GM12878 (cell line): ENCODE data around the gene WNT16. TPM values are rescaled to one million over a fixed set of nuclear protein-coding genes. Genes with fewer than 3 reads are reported as not detected.
A peak's percentile ranks its signal among the peaks of the same experiment; 100 is the strongest.

Source experiments
- BMI1 ChIP-seq: fragments of 450-650 bp; IDR thresholded peaks from 2 replicates; pipeline ENCODE4 v1.6.1; 2016; ENCODE audit warnings: mild to moderate bottlenecking, moderate library complexity, borderline replicate concordance
- ESRRA ChIP-seq: IDR thresholded peaks from 2 replicates; pipeline ENCODE4 v1.6.1; 2012; ENCODE audit warnings: mild to moderate bottlenecking, low read length, improper control_type of control experiment
- GATAD2B ChIP-seq: fragments of 450-650 bp; conservative IDR thresholded peaks from 2 replicates; pipeline ENCODE4 v1.6.1; 2017; ENCODE audit warnings: low read depth, mild to moderate bottlenecking, moderate library complexity
- IKZF2 ChIP-seq, 2 experiments: fragments of 450-650 bp; IDR thresholded peaks; 2 replicates each; pipeline ENCODE4 v1.6.1; 2017; ENCODE audit warnings: mild to moderate bottlenecking in 2 of 2, moderate library complexity in 2 of 2
- NFXL1 ChIP-seq: fragments of 450-650 bp; IDR thresholded peaks from 2 replicates; pipeline ENCODE4 v1.6.1; 2017; ENCODE audit warnings: antibody characterized with exemption, mild to moderate bottlenecking, borderline replicate concordance
- NR2C1 ChIP-seq: fragments of 450-650 bp; IDR thresholded peaks from 2 replicates; pipeline ENCODE4 v1.6.1; 2017; ENCODE audit warnings: antibody characterized with exemption, mild to moderate bottlenecking, moderate library complexity
- SMARCA5 ChIP-seq: fragments of 450-650 bp; IDR thresholded peaks from 2 replicates; pipeline ENCODE4 v1.6.1; 2017; ENCODE audit warnings: mild to moderate bottlenecking
- TBL1XR1 ChIP-seq: IDR thresholded peaks from 2 replicates; pipeline ENCODE4 v1.6.1; 2012; ENCODE audit warnings: low read depth, low read length, improper control_type of control experiment
- ZNF207 ChIP-seq: fragments of 450-650 bp; IDR thresholded peaks from 2 replicates; pipeline ENCODE4 v1.6.1; 2014; ENCODE audit warnings: antibody characterized with exemption, mild to moderate bottlenecking, borderline replicate concordance
- ZZZ3 ChIP-seq: IDR thresholded peaks from 2 replicates; pipeline ENCODE4 v1.6.1; 2011; ENCODE audit warnings: low read depth; ENCODE audit not compliant: control insufficient read depth, insufficient read length
- polyA plus RNA-seq, 11 experiments: library from polyadenylated mRNA; depleted of rRNA in 4 of 11; unstranded in 6 of 11; stranded (reverse) in 5 of 11; fragments of >200 nt; fragmentation: Nextera tagmentation in 4 of 11; fragmentation: Illumina TruSeq in 1 of 11; extraction: Ambion mirVana in 4 of 11; extraction: Trizol in 1 of 11; gene quantifications; 1 replicate in 1 of 11; 2 replicates in 10 of 11; pipeline versions ENCODE4 v1.2.1 to v1.2.3, GENCODE V29; 2011 to 2016; ENCODE audit warnings: inconsistent platforms in 2 of 11, missing spikeins in 2 of 11, low read depth in 1 of 11
- total RNA-seq, 4 experiments: library from RNA; depleted of rRNA in 3 of 4; stranded (reverse); fragments of >200 nt in 3 of 4; fragmentation: Illumina TruSeq in 1 of 4; extraction: Trizol in 1 of 4; gene quantifications; 2 replicates each; pipeline versions ENCODE4 v1.2.1 to v1.2.3, GENCODE V29; 2013 to 2021
- TF ChIP-seq, protein P1 (sequence below): fragments of 450-650 bp; formaldehyde crosslinking; IDR thresholded peaks from 2 replicates; pipeline ENCODE4 v1.5.0; 2022; ENCODE audit warnings: mild to moderate bottlenecking, missing genetic modification characterization
- TF ChIP-seq, protein P2 (sequence below): IDR thresholded peaks from 2 replicates; pipeline ENCODE4 v1.6.1; 2012; ENCODE audit warnings: mild to moderate bottlenecking, low read depth, low read length
- TF ChIP-seq, protein P3 (sequence below): fragments of 150-350 bp; IDR thresholded peaks from 2 replicates; pipeline ENCODE4 v1.6.1; 2014; ENCODE audit warnings: mild to moderate bottlenecking, low read depth, low read length
- TF ChIP-seq, protein P4 (sequence below): IDR thresholded peaks from 2 replicates; pipeline ENCODE4 v1.6.1; 2012; ENCODE audit warnings: low read depth, low read length, improper control_type of control experiment
- TF ChIP-seq, protein P5 (sequence below): IDR thresholded peaks from 2 replicates; pipeline ENCODE4 v1.6.1; 2011; ENCODE audit warnings: mild to moderate bottlenecking, low read depth, low read length, moderate library complexity; ENCODE audit not compliant: insufficient replicate concordance
- TF ChIP-seq, protein P6 (sequence below): IDR thresholded peaks from 2 replicates; pipeline ENCODE4 v1.6.1; 2012; ENCODE audit warnings: low read length, inconsistent platforms

The WNT16 gene
- total and polyA plus RNA-seq, 10 of the 15 experiments (the other 5 are each of a cell fraction or from before 2014, with no cell fraction given) = 0.05 to 0.11 (median 0.06) TPM; not detected in 5

DNA sequence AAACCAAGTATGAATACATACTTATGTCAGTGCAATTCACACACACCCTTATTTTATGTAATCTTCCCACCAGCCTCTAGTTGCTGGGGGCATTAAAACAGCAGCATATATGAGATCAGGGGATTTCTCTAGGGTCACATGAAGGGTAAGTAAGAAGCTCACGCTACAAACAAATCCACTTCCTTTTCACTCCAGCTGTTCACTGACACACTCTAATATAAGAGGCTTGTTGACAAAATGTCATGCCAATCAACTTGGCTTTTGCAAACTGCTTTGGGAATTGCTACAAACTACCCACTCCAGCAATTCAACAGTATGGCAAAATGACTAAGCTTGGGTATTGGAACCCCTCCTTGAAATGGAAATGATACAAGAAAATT is 57.0 kb downstream of the WNT16 start (continued):
- TF ChIP-seq, protein P1, sequence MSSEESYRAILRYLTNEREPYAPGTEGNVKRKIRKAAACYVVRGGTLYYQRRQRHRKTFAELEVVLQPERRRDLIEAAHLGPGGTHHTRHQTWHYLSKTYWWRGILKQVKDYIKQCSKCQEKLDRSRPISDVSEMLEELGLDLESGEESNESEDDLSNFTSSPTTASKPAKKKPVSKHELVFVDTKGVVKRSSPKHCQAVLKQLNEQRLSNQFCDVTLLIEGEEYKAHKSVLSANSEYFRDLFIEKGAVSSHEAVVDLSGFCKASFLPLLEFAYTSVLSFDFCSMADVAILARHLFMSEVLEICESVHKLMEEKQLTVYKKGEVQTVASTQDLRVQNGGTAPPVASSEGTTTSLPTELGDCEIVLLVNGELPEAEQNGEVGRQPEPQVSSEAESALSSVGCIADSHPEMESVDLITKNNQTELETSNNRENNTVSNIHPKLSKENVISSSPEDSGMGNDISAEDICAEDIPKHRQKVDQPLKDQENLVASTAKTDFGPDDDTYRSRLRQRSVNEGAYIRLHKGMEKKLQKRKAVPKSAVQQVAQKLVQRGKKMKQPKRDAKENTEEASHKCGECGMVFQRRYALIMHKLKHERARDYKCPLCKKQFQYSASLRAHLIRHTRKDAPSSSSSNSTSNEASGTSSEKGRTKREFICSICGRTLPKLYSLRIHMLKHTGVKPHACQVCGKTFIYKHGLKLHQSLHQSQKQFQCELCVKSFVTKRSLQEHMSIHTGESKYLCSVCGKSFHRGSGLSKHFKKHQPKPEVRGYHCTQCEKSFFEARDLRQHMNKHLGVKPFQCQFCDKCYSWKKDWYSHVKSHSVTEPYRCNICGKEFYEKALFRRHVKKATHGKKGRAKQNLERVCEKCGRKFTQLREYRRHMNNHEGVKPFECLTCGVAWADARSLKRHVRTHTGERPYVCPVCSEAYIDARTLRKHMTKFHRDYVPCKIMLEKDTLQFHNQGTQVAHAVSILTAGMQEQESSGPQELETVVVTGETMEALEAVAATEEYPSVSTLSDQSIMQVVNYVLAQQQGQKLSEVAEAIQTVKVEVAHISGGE (CRISPR knock-in tag) = no peak
- TF ChIP-seq IKZF2 (IDR thresholded peaks at IDR 0.05) (peak; percentile 67 to 81; a peak in 3 of 4 replicates), NR2C1 (no peak), SMARCA5 (no peak), TBL1XR1 (no peak), NFXL1 (no peak), GATAD2B (peak; percentile 94), ZNF207 (no peak), ESRRA (peak; percentile 77; the same call in 1 of the 2 replicates), ZZZ3 (no peak), BMI1 (no peak)
- TF ChIP-seq, protein P2, sequence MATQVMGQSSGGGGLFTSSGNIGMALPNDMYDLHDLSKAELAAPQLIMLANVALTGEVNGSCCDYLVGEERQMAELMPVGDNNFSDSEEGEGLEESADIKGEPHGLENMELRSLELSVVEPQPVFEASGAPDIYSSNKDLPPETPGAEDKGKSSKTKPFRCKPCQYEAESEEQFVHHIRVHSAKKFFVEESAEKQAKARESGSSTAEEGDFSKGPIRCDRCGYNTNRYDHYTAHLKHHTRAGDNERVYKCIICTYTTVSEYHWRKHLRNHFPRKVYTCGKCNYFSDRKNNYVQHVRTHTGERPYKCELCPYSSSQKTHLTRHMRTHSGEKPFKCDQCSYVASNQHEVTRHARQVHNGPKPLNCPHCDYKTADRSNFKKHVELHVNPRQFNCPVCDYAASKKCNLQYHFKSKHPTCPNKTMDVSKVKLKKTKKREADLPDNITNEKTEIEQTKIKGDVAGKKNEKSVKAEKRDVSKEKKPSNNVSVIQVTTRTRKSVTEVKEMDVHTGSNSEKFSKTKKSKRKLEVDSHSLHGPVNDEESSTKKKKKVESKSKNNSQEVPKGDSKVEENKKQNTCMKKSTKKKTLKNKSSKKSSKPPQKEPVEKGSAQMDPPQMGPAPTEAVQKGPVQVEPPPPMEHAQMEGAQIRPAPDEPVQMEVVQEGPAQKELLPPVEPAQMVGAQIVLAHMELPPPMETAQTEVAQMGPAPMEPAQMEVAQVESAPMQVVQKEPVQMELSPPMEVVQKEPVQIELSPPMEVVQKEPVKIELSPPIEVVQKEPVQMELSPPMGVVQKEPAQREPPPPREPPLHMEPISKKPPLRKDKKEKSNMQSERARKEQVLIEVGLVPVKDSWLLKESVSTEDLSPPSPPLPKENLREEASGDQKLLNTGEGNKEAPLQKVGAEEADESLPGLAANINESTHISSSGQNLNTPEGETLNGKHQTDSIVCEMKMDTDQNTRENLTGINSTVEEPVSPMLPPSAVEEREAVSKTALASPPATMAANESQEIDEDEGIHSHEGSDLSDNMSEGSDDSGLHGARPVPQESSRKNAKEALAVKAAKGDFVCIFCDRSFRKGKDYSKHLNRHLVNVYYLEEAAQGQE = no peak
- TF ChIP-seq, protein P3, sequence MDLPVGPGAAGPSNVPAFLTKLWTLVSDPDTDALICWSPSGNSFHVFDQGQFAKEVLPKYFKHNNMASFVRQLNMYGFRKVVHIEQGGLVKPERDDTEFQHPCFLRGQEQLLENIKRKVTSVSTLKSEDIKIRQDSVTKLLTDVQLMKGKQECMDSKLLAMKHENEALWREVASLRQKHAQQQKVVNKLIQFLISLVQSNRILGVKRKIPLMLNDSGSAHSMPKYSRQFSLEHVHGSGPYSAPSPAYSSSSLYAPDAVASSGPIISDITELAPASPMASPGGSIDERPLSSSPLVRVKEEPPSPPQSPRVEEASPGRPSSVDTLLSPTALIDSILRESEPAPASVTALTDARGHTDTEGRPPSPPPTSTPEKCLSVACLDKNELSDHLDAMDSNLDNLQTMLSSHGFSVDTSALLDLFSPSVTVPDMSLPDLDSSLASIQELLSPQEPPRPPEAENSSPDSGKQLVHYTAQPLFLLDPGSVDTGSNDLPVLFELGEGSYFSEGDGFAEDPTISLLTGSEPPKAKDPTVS = no peak
- TF ChIP-seq, protein P4, sequence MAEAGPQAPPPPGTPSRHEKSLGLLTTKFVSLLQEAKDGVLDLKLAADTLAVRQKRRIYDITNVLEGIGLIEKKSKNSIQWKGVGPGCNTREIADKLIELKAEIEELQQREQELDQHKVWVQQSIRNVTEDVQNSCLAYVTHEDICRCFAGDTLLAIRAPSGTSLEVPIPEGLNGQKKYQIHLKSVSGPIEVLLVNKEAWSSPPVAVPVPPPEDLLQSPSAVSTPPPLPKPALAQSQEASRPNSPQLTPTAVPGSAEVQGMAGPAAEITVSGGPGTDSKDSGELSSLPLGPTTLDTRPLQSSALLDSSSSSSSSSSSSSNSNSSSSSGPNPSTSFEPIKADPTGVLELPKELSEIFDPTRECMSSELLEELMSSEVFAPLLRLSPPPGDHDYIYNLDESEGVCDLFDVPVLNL = no peak
- TF ChIP-seq, protein P5, sequence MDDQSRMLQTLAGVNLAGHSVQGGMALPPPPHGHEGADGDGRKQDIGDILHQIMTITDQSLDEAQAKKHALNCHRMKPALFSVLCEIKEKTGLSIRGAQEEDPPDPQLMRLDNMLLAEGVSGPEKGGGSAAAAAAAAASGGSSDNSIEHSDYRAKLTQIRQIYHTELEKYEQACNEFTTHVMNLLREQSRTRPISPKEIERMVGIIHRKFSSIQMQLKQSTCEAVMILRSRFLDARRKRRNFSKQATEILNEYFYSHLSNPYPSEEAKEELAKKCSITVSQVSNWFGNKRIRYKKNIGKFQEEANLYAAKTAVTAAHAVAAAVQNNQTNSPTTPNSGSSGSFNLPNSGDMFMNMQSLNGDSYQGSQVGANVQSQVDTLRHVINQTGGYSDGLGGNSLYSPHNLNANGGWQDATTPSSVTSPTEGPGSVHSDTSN = peak; percentile 84
- TF ChIP-seq, protein P6, sequence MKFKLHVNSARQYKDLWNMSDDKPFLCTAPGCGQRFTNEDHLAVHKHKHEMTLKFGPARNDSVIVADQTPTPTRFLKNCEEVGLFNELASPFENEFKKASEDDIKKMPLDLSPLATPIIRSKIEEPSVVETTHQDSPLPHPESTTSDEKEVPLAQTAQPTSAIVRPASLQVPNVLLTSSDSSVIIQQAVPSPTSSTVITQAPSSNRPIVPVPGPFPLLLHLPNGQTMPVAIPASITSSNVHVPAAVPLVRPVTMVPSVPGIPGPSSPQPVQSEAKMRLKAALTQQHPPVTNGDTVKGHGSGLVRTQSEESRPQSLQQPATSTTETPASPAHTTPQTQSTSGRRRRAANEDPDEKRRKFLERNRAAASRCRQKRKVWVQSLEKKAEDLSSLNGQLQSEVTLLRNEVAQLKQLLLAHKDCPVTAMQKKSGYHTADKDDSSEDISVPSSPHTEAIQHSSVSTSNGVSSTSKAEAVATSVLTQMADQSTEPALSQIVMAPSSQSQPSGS = peak; percentile 95
